ENCODE measurements around the gene CYP39A1. TPM values are rescaled to one million over a fixed set of nuclear protein-coding genes. Genes with fewer than 3 reads are reported as not detected.

The CYP39A1 gene
- polyA plus RNA-seq, 2 of the 4 experiments (the other 2 are of a cell fraction), result 0.26 to 0.78 TPM

DNA sequence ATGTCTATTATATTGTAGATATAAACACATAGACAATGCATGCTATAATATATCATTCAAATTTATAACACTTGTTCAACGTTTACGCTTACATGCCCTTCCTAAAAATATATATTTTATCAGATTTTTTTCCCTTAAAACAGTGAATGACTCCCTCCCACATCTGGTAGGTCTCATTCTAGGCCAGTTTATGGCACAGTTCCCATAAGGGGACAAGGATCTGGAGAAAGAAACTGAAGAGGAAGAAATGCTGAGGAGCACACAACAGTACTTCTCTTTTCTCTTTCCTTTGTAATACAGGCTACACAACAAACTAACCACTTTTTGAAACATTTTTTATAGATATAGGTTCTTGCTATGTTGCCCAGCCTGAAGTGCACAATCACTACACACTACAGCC, 112.8 kb downstream of the CYP39A1 start:
- Histone ChIP-seq H3K4me3 (no peak overlapping the region), H3K9me3 (no peaks in the 10 kb centered on the region), H3K27ac (no peak overlapping the region), H3K4me2 (no peak overlapping the region), H3K4me1 (no peaks in the 10 kb centered on the region)
- DNase-seq (ENCODE audit: low read depth in 1 of 2, low spot score in 1 of 2) (no peak), ATAC-seq (no peak), FAIRE-seq (no peak)
- ChIA-PET CTCF (no interaction called here), POLR2A (no interaction called here)
- TF ChIP-seq CEBPB (IDR thresholded peaks at IDR 0.05), result no peak
- TF ChIP-seq, protein P1, sequence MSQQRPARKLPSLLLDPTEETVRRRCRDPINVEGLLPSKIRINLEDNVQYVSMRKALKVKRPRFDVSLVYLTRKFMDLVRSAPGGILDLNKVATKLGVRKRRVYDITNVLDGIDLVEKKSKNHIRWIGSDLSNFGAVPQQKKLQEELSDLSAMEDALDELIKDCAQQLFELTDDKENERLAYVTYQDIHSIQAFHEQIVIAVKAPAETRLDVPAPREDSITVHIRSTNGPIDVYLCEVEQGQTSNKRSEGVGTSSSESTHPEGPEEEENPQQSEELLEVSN (IDR thresholded peaks at IDR 0.05; ENCODE audit: borderline replicate concordance, low read depth), result no peak
- TF ChIP-seq, protein P2, sequence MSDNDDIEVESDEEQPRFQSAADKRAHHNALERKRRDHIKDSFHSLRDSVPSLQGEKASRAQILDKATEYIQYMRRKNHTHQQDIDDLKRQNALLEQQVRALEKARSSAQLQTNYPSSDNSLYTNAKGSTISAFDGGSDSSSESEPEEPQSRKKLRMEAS (IDR thresholded peaks at IDR 0.05), result no peak
- no peak for TF ChIP-seq JUNB (IDR thresholded peaks at IDR 0.05)
- TF ChIP-seq POLR2A (IDR thresholded peaks at IDR 0.05; ENCODE audit: low read length), result no peak
- no peak for TF ChIP-seq NFE2L2 (conservative IDR thresholded peaks at IDR 0.05; ENCODE audit: low read length)
- TF ChIP-seq, protein P3, sequence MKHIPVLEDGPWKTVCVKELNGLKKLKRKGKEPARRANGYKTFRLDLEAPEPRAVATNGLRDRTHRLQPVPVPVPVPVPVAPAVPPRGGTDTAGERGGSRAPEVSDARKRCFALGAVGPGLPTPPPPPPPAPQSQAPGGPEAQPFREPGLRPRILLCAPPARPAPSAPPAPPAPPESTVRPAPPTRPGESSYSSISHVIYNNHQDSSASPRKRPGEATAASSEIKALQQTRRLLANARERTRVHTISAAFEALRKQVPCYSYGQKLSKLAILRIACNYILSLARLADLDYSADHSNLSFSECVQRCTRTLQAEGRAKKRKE (CRISPR knock-in tag; IDR thresholded peaks at IDR 0.05; ENCODE audit: low read depth), result no peak
- TF ChIP-seq POLR2AphosphoS2 (conservative IDR thresholded peaks at IDR 0.05; ENCODE audit: low read length), result no peak
- TF ChIP-seq NPAS2 (CRISPR knock-in tag; IDR thresholded peaks at IDR 0.05; ENCODE audit: borderline replicate concordance), result no peak
- no peak for TF ChIP-seq CHD2 (IDR thresholded peaks at IDR 0.05; ENCODE audit: low read length, partially characterized antibody)
- 50% methylated on average over 2 of the region's 2 CpGs for WGBS (ENCODE audit: missing lambda C conversion rate)

DNA sequence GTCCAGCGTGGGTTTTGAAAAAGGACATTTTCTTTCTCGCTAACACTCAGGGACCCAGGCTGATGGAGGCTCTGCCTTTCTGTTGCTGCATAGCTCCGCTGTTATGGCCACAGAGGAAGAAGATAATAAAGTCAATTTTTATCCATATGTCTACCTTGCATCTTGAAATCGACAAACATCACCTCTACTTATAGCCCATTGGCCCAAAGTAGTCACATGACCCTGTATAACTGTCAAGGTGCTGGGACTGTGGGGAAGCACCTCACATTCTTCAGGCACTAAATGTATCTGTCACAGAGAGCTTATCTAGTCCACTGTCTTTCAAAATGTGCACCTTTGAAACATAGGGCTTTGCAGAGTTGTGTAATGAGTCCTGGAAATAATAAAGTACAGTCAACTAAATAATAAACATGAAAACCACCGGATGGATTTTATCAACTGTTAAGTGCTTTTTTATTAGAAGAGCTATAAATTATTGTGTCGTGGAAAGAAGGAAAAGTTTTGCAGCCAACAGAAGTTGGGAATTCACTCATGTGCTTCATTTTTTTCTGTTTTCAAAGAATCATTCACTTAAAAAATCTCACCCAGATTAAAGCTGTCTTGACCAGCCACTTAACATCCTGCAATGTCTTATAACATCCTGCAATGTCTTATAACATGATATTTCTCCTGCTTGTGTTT, 113.7 kb downstream of the CYP39A1 start:
- H3K27ac ChIP-seq, result no peak overlapping the region
- no peak for DNase-seq (ENCODE audit: low read depth in 1 of 2, low spot score in 1 of 2)
- H3K9me3 ChIP-seq, result no peaks in the 10 kb centered on the region
- CTCF ChIA-PET, result no interaction called here
- POLR2A ChIA-PET, result no interaction called here
- no peaks in the 10 kb centered on the region for H3K4me1 ChIP-seq
- no peak for ATAC-seq
- no peak for TF ChIP-seq EHMT2 (IDR thresholded peaks at IDR 0.05; ENCODE audit: low read depth)
- no peak for TF ChIP-seq CHD4 (IDR thresholded peaks at IDR 0.05; ENCODE audit: borderline replicate concordance)
- TF ChIP-seq, protein P4, sequence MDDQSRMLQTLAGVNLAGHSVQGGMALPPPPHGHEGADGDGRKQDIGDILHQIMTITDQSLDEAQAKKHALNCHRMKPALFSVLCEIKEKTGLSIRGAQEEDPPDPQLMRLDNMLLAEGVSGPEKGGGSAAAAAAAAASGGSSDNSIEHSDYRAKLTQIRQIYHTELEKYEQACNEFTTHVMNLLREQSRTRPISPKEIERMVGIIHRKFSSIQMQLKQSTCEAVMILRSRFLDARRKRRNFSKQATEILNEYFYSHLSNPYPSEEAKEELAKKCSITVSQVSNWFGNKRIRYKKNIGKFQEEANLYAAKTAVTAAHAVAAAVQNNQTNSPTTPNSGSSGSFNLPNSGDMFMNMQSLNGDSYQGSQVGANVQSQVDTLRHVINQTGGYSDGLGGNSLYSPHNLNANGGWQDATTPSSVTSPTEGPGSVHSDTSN (IDR thresholded peaks at IDR 0.05), result no peak
- no peak for TF ChIP-seq EHF (CRISPR knock-in tag; IDR thresholded peaks at IDR 0.05)
- TF ChIP-seq KDM1A (IDR thresholded peaks at IDR 0.05; ENCODE audit: low read depth), result no peak
- TF ChIP-seq, protein P5, sequence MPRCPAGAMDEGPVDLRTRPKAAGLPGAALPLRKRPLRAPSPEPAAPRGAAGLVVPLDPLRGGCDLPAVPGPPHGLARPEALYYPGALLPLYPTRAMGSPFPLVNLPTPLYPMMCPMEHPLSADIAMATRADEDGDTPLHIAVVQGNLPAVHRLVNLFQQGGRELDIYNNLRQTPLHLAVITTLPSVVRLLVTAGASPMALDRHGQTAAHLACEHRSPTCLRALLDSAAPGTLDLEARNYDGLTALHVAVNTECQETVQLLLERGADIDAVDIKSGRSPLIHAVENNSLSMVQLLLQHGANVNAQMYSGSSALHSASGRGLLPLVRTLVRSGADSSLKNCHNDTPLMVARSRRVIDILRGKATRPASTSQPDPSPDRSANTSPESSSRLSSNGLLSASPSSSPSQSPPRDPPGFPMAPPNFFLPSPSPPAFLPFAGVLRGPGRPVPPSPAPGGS (IDR thresholded peaks at IDR 0.05), result no peak
- no peak for TF ChIP-seq NPAS2 (CRISPR knock-in tag; IDR thresholded peaks at IDR 0.05; ENCODE audit: borderline replicate concordance)
- no peak for TF ChIP-seq CBX2 (IDR thresholded peaks at IDR 0.05; ENCODE audit: borderline replicate concordance, low read depth)
- TF ChIP-seq POLR2AphosphoS2 (conservative IDR thresholded peaks at IDR 0.05; ENCODE audit: low read length), result no peak
- TF ChIP-seq CHD2 (IDR thresholded peaks at IDR 0.05; ENCODE audit: low read length, partially characterized antibody), result no peak
- TF ChIP-seq ZNF302 (CRISPR knock-in tag; IDR thresholded peaks at IDR 0.05), result no peak
- no peak for TF ChIP-seq MAZ (IDR thresholded peaks at IDR 0.05; ENCODE audit: borderline replicate concordance, low read depth, low read length)
- TF ChIP-seq TFCP2L1 (CRISPR knock-in tag; IDR thresholded peaks at IDR 0.05), result no peak
- no peak for TF ChIP-seq GATA3 (IDR thresholded peaks at IDR 0.05; ENCODE audit: borderline replicate concordance)
- no peak for TF ChIP-seq BHLHE40 (IDR thresholded peaks at IDR 0.05; ENCODE audit: low read depth, low read length)
- TF ChIP-seq RARB (CRISPR knock-in tag; IDR thresholded peaks at IDR 0.05), result no peak
- H3K4me3 ChIP-seq, result no peak overlapping the region
- no peak overlapping the region for H3K4me2 ChIP-seq
- FAIRE-seq, result no peak
- WGBS (ENCODE audit: missing lambda C conversion rate), result 25% methylated on average over 6 of the region's 6 CpGs

Data from A549 (cell line).